Smooth muscle cell (in vitro differentiated cells): ENCODE measurements around the gene SLC30A7. TPM values are rescaled to one million over a fixed set of nuclear protein-coding genes. Genes with fewer than 3 reads are reported as not detected.
"Not testable (repeated sequence)": the region's sequence is repeated elsewhere in the genome, so short reads cannot be mapped to it uniquely, and the experiment has no call there.

Source experiments
- DNase-seq: peaks from one replicate; lab custom pipeline; 2025; ENCODE audit not compliant: unreplicated experiment; lab: John Stamatoyannopoulos, UW
- H2AFZ ChIP-seq: fragments of 200-600 bp; sonication (generic); 2 replicates; pipeline ENCODE4 v1.6.0; 2016; ENCODE audit warnings: antibody characterized with exemption, low read depth, mild to moderate bottlenecking
- H3F3A ChIP-seq: fragments of 200-600 bp; sonication (generic); 2 replicates; pipeline ENCODE4 v1.6.0; 2017; ENCODE audit warnings: antibody characterized with exemption, low read depth
- H3K27ac ChIP-seq: fragments of 200-600 bp; sonication (generic); 2 replicates; pipeline ENCODE4 v1.5.1; 2016; ENCODE audit warnings: low read depth, mild to moderate bottlenecking
- H3K27me3 ChIP-seq: fragments of 200-600 bp; sonication (generic); 2 replicates; pipeline ENCODE4 v1.6.1; 2016; ENCODE audit warnings: low read depth, mild to moderate bottlenecking
- H3K36me3 ChIP-seq: fragments of 200-600 bp; sonication (generic); 2 replicates; pipeline ENCODE4 v1.5.1; 2016; ENCODE audit warnings: low read depth
- H3K4me1 ChIP-seq: fragments of 200-600 bp; sonication (generic); 2 replicates; pipeline ENCODE4 v1.5.1; 2016; ENCODE audit warnings: low read depth
- H3K4me2 ChIP-seq: fragments of 200-600 bp; sonication (generic); 2 replicates; pipeline ENCODE4 v1.6.0; 2016; ENCODE audit warnings: mild to moderate bottlenecking
- H3K4me3 ChIP-seq: fragments of 200-600 bp; sonication (generic); 2 replicates; pipeline ENCODE4 v1.5.1; 2016; ENCODE audit warnings: mild to moderate bottlenecking
- H3K79me2 ChIP-seq: fragments of 200-600 bp; sonication (generic); 2 replicates; pipeline ENCODE4 v1.6.0; 2016; ENCODE audit warnings: low read depth, mild to moderate bottlenecking
- H3K9ac ChIP-seq: fragments of 200-600 bp; sonication (generic); 2 replicates; pipeline ENCODE4 v1.6.0; 2016; ENCODE audit warnings: low read depth
- H3K9me3 ChIP-seq: fragments of 200-600 bp; sonication (generic); replicated peaks from 2 replicates; pipeline ENCODE4 v1.5.1; 2016; ENCODE audit warnings: low read depth
- H4K20me1 ChIP-seq: fragments of 200-600 bp; sonication (generic); 2 replicates; pipeline ENCODE4 v1.6.0; 2016; ENCODE audit warnings: low read depth
- WGBS: methylation state at CpG from one replicate; pipeline ENCODE4 v1.1.7; 2016; ENCODE audit warnings: low lambda C conversion rate; 5-methylcytosine and 5-hydroxymethylcytosine counted together
- polyA plus RNA-seq: library from polyadenylated mRNA; unstranded; fragments of >200 nt; fragmentation: Nextera tagmentation; extraction: Ambion mirVana; gene quantifications from 2 replicates; pipeline ENCODE4 v1.2.1, GENCODE V29; 2016
- total RNA-seq: library from RNA; depleted of rRNA; stranded (reverse); fragments of >200 nt; gene quantifications from 2 replicates; pipeline ENCODE4 v1.2.3, GENCODE V29; 2014
- TF ChIP-seq, protein P1 (sequence below): fragments of 200-600 bp; sonication (generic); IDR thresholded peaks from 2 replicates; pipeline ENCODE4 v1.5.1; 2017; ENCODE audit warnings: borderline replicate concordance, mild to moderate bottlenecking, antibody characterized with exemption; ENCODE audit not compliant: insufficient read depth, poor library complexity, severe bottlenecking

Gene SLC30A7
- total and polyA plus RNA-seq, 2 experiments from 2014 or later, result 22.0 to 59.0 TPM

- no peaks in the 10 kb centered on the region for H3F3A ChIP-seq
Measured at GRCh38 chr1:100942304-100943046, 46.6 kb downstream of the SLC30A7 start.

DNA sequence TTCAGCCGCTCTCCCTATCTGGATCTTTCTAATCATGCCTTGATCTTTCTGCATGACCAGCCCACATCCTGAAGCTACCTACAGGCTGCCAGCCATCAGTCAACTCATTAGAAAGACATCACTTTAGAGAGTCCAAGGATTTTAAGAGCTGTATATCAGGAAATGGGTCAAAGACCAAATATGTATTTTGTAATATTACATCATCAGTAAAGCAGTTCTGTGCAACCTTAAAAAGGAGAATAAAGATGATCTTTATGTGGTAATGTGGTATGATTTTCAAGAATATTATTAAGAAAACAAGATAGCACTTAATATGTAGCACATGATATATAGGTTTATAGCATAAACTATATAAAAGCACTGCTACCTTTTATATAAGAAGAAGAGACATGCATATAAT lies 47.6 kb downstream of the SLC30A7 start:
- Histone ChIP-seq H3K4me3 (no peak overlapping the region), H3K4me2 (no peak overlapping the region), H3K27ac (no peak overlapping the region), H3F3A (peaks cover 3% of the 10 kb centered on the region), H3K9me3 (no peaks in the 10 kb centered on the region), H3K36me3 (no peaks in the 10 kb centered on the region), H3K27me3 (no peaks in the 10 kb centered on the region), H3K79me2 (peaks cover 16% of the 10 kb centered on the region), H3K4me1 (no peaks in the 10 kb centered on the region), H2AFZ (no peak overlapping the region), H4K20me1 (peaks cover 7% of the 10 kb centered on the region), H3K9ac (no peak overlapping the region)
- TF ChIP-seq, protein P1, sequence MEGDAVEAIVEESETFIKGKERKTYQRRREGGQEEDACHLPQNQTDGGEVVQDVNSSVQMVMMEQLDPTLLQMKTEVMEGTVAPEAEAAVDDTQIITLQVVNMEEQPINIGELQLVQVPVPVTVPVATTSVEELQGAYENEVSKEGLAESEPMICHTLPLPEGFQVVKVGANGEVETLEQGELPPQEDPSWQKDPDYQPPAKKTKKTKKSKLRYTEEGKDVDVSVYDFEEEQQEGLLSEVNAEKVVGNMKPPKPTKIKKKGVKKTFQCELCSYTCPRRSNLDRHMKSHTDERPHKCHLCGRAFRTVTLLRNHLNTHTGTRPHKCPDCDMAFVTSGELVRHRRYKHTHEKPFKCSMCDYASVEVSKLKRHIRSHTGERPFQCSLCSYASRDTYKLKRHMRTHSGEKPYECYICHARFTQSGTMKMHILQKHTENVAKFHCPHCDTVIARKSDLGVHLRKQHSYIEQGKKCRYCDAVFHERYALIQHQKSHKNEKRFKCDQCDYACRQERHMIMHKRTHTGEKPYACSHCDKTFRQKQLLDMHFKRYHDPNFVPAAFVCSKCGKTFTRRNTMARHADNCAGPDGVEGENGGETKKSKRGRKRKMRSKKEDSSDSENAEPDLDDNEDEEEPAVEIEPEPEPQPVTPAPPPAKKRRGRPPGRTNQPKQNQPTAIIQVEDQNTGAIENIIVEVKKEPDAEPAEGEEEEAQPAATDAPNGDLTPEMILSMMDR, result no peak
- no peak for DNase-seq
- 100% methylated on average over 1 of the region's 1 CpG for WGBS

More at GRCh38 chr1:100942304-100943046, 46.6 kb downstream of the SLC30A7 start:
- H3K9me3 ChIP-seq, result no peaks in the 10 kb centered on the region
- TF ChIP-seq, protein P1, result no peak
- H2AFZ ChIP-seq, result no peak overlapping the region
- no peak overlapping the region for H3K4me2 ChIP-seq
- no peak for DNase-seq
- H4K20me1 ChIP-seq, result peaks cover 5% of the 10 kb centered on the region
- peaks cover 16% of the 10 kb centered on the region for H3K79me2 ChIP-seq
- peaks cover 7% of the 10 kb centered on the region for H3K36me3 ChIP-seq
- no peak overlapping the region for H3K9ac ChIP-seq
- WGBS, result 93% methylated on average over 2 of the region's 2 CpGs
- H3K4me3 ChIP-seq, result no peak overlapping the region
- H3K27ac ChIP-seq, result no peak overlapping the region
- no peaks in the 10 kb centered on the region for H3K4me1 ChIP-seq
- no peaks in the 10 kb centered on the region for H3K27me3 ChIP-seq

DNA sequence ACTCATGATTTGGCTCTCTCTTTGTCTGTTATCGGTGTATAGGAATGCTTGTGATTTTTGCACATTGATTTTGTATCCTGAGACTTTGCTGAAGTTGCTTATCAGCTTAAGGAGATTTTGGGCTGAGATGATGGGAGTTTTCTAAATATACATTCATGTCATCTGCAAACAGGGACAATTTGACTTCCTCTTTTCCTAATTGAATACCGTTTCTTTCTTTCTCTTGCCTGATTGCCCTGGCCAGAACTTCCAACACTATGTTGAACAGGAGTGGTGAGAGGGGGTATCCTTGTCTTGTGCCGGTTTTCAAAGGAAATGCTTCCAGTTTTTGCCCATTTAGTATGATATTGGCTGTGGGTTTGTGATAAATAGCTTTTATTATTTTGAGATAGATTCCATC lies 50.2 kb downstream of the SLC30A7 start:
- peaks cover 21% of the 10 kb centered on the region for H3K79me2 ChIP-seq
- WGBS, result 97% methylated on average over 3 of the region's 3 CpGs

GRCh38 chr1:100947816-100948215 lies 51.9 kb downstream of the SLC30A7 start:
- H3K9ac ChIP-seq, H3K9me3 ChIP-seq, H2AFZ ChIP-seq, H3K27ac ChIP-seq, H3K36me3 ChIP-seq, H3K4me3 ChIP-seq, H3F3A ChIP-seq, DNase-seq, H3K27me3 ChIP-seq, H3K4me2 ChIP-seq: not testable (repeated sequence)
- H4K20me1 ChIP-seq, result peaks cover 38% of the 10 kb centered on the region
- peaks cover 22% of the 10 kb centered on the region for H3K4me1 ChIP-seq
- WGBS, result 94% methylated on average over 3 of the region's 3 CpGs
- peaks cover 21% of the 10 kb centered on the region for H3K79me2 ChIP-seq

More for the DNA sequence above, 50.2 kb downstream of the SLC30A7 start:
- Histone ChIP-seq H4K20me1 (peaks cover 30% of the 10 kb centered on the region), H3K4me1 (peaks cover 21% of the 10 kb centered on the region)
- not testable (repeated sequence) for H3K4me2 ChIP-seq, H3K4me3 ChIP-seq, DNase-seq, H3F3A ChIP-seq, H2AFZ ChIP-seq, H3K36me3 ChIP-seq, H3K9ac ChIP-seq, H3K27me3 ChIP-seq, H3K27ac ChIP-seq, H3K9me3 ChIP-seq

- DNase-seq, H3K27me3 ChIP-seq, H3K36me3 ChIP-seq, H3F3A ChIP-seq, H3K9me3 ChIP-seq, H3K27ac ChIP-seq, H3K9ac ChIP-seq, H2AFZ ChIP-seq, H3K4me2 ChIP-seq, H3K4me3 ChIP-seq: not testable (repeated sequence)
- Histone ChIP-seq H4K20me1 (peaks cover 48% of the 10 kb centered on the region), H3K79me2 (peaks cover 21% of the 10 kb centered on the region), H3K4me1 (peaks cover 22% of the 10 kb centered on the region)
- WGBS, result 98% methylated on average over 7 of the region's 7 CpGs
Measured at GRCh38 chr1:100948721-100949405, 53.0 kb downstream of the SLC30A7 start.

- H3K27ac ChIP-seq, result peak overlapping the region; percentile 4
- DNase-seq, result not testable (repeated sequence)
Measured at GRCh38 chr1:100949515-100950158, 53.7 kb downstream of the SLC30A7 start.

More at GRCh38 chr1:100949515-100950158, 53.7 kb downstream of the SLC30A7 start:
- peaks cover 28% of the 10 kb centered on the region for H3K4me1 ChIP-seq
- not testable (repeated sequence) for H3K27me3 ChIP-seq, H3F3A ChIP-seq, H3K9me3 ChIP-seq, H3K4me3 ChIP-seq, H3K4me2 ChIP-seq, H3K36me3 ChIP-seq, H2AFZ ChIP-seq, H3K9ac ChIP-seq
- peaks cover 54% of the 10 kb centered on the region for H4K20me1 ChIP-seq
- WGBS, result 72% methylated on average over 9 of the region's 9 CpGs
- H3K79me2 ChIP-seq, result peaks cover 17% of the 10 kb centered on the region
